HCT116 (cell line): ENCODE data around the gene TMEM145.

Experiments
- ATF3 ChIP-seq: IDR thresholded peaks from 2 replicates; pipeline ENCODE4 v1.6.1; 2012
- CEBPB ChIP-seq: IDR thresholded peaks from 2 replicates; pipeline ENCODE4 v1.6.1; 2012; ENCODE audit warnings: low read depth
- EZH2 ChIP-seq: fragments of 200-600 bp; sonication (generic); IDR thresholded peaks from 2 replicates; pipeline ENCODE4 v1.6.1; 2017; ENCODE audit warnings: antibody characterized with exemption, mixed run types
- EZH2phosphoT487 ChIP-seq: fragments of 200-600 bp; IDR thresholded peaks from 2 replicates; pipeline ENCODE4 v1.6.1; 2018; ENCODE audit warnings: antibody characterized with exemption, borderline replicate concordance
- JUND ChIP-seq: IDR thresholded peaks from 2 replicates; pipeline ENCODE4 v1.6.1; 2012
- MAX ChIP-seq: IDR thresholded peaks from 2 replicates; pipeline ENCODE4 v1.6.1; 2012
- POLR2A ChIP-seq: IDR thresholded peaks from 2 replicates; pipeline ENCODE4 v1.7.0; 2011; ENCODE audit warnings: borderline replicate concordance; ENCODE audit not compliant: insufficient read depth, insufficient read length; ENCODE audit errors: extremely low read depth
- POLR2AphosphoS5 ChIP-seq: IDR thresholded peaks from 2 replicates; pipeline ENCODE4 v1.6.1; 2011; ENCODE audit warnings: mild to moderate bottlenecking, low read depth, low read length, moderate library complexity
- SP1 ChIP-seq: IDR thresholded peaks from 2 replicates; pipeline ENCODE4 v1.6.1; 2012; ENCODE audit warnings: low read depth
- SRF ChIP-seq: IDR thresholded peaks from 2 replicates; pipeline ENCODE4 v1.6.1; 2012; ENCODE audit warnings: low read depth
- YY1 ChIP-seq: IDR thresholded peaks from 2 replicates; pipeline ENCODE4 v1.6.1; 2011; ENCODE audit warnings: low read length, low read depth, moderate library complexity, mild to moderate bottlenecking; ENCODE audit not compliant: insufficient replicate concordance; ENCODE audit errors: extremely low read depth
- ZNF274 ChIP-seq: fragments of 200-500 bp; sonication (Bioruptor generic); IDR thresholded peaks from 2 replicates; pipeline ENCODE4 v1.6.1; 2014; ENCODE audit warnings: mild to moderate bottlenecking, low read depth, low read length, inconsistent platforms
- TF ChIP-seq, protein P1 (sequence below), 3 experiments: fragments of 200-600 bp in 1 of 3; sonication (generic) in 1 of 3; IDR thresholded peaks in 2 of 3; conservative IDR thresholded peaks in 1 of 3; 2 replicates each; pipeline ENCODE4 v1.5.1; 2012 to 2017; ENCODE audit warnings: low read depth in 2 of 3, low read length in 2 of 3, antibody characterized with exemption in 1 of 3, borderline replicate concordance in 1 of 3, control low read depth in 1 of 3, mild to moderate bottlenecking in 1 of 3, mixed read lengths in 1 of 3, mixed run types in 1 of 3, moderate library complexity in 1 of 3; ENCODE audit not compliant: insufficient read depth in 1 of 3

- TF ChIP-seq, protein P1, sequence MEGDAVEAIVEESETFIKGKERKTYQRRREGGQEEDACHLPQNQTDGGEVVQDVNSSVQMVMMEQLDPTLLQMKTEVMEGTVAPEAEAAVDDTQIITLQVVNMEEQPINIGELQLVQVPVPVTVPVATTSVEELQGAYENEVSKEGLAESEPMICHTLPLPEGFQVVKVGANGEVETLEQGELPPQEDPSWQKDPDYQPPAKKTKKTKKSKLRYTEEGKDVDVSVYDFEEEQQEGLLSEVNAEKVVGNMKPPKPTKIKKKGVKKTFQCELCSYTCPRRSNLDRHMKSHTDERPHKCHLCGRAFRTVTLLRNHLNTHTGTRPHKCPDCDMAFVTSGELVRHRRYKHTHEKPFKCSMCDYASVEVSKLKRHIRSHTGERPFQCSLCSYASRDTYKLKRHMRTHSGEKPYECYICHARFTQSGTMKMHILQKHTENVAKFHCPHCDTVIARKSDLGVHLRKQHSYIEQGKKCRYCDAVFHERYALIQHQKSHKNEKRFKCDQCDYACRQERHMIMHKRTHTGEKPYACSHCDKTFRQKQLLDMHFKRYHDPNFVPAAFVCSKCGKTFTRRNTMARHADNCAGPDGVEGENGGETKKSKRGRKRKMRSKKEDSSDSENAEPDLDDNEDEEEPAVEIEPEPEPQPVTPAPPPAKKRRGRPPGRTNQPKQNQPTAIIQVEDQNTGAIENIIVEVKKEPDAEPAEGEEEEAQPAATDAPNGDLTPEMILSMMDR (IDR thresholded peaks at IDR 0.05 in 2 of 3, conservative IDR thresholded peaks at IDR 0.05 in 1 of 3; ENCODE audit: borderline replicate concordance in 1 of 3, insufficient read depth in 1 of 3, low read depth in 2 of 3, low read length in 2 of 3): no peak
- TF ChIP-seq EZH2phosphoT487 (no peak), EZH2 (no peak), SP1 (no peak), POLR2AphosphoS5 (no peak), POLR2A (no peak), ATF3 (no peak), MAX (no peak), SRF (no peak), ZNF274 (no peak), JUND (no peak), YY1 (no peak), CEBPB (no peak)
These were observed 42.8 kb downstream of the TMEM145 start for GRCh38 chr19:42355896-42356295.
